ENCODE results near the gene ZBTB42. TPM values are rescaled to one million over a fixed set of nuclear protein-coding genes. Genes with fewer than 3 reads are reported as not detected.
A peak's percentile ranks its signal among the peaks of the same experiment; 100 is the strongest.

ZBTB42 gene
- total and polyA plus RNA-seq, 2 of the 13 experiments (the other 11 are each of a cell fraction or from before 2014, with no cell fraction given), result 2.8 to 4.2 TPM

- no peak for TF ChIP-seq RXRA (CRISPR knock-in tag; IDR thresholded peaks at IDR 0.05)
- TF ChIP-seq MATR3 (CRISPR knock-in tag; IDR thresholded peaks at IDR 0.05), result no peak
- peak; percentile 38; the same call in 1 of the 2 replicates for TF ChIP-seq MXD4 (CRISPR knock-in tag; IDR thresholded peaks at IDR 0.05)
- TF ChIP-seq ZNF343 (CRISPR knock-in tag; IDR thresholded peaks at IDR 0.05), result no peak
- TF ChIP-seq ZNF44 (CRISPR knock-in tag; IDR thresholded peaks at IDR 0.05), result no peak; the same call in 1 of the 2 replicates
- no peak for TF ChIP-seq SUZ12 (IDR thresholded peaks at IDR 0.05; ENCODE audit: low read depth, low read length)
- TF ChIP-seq ZBTB33 (CRISPR knock-in tag; IDR thresholded peaks at IDR 0.05), result no peak
- no peak for TF ChIP-seq HOMEZ (CRISPR knock-in tag; IDR thresholded peaks at IDR 0.05; ENCODE audit: low read depth)
- TF ChIP-seq WIZ (CRISPR knock-in tag; IDR thresholded peaks at IDR 0.05), result 0 out of 2 replicates have a peak, but pooled peaks have one; percentile 32
- peak; percentile 54 for TF ChIP-seq FOXA3 (CRISPR knock-in tag; IDR thresholded peaks at IDR 0.05)
- TF ChIP-seq ZBTB39 (CRISPR knock-in tag; IDR thresholded peaks at IDR 0.05), result 0 out of 2 replicates have a peak, but pooled peaks have one; percentile 56
- TF ChIP-seq ZNF775 (CRISPR knock-in tag; IDR thresholded peaks at IDR 0.05; ENCODE audit: borderline replicate concordance), result no peak
- TF ChIP-seq SRSF4 (IDR thresholded peaks at IDR 0.05; ENCODE audit: low read depth, low read length, poor library complexity, severe bottlenecking), result no peak
- 0 out of 4 replicates have a peak, but pooled peaks of 1 of the 2 experiments have one; percentile 76 for TF ChIP-seq KLF16 (CRISPR knock-in tag; IDR thresholded peaks at IDR 0.05)
- TF ChIP-seq MED13 (CRISPR knock-in tag; IDR thresholded peaks at IDR 0.05), result no peak
- TF ChIP-seq PHF8 (CRISPR knock-in tag; IDR thresholded peaks at IDR 0.05), result peak; percentile 50; the same call in 1 of the 2 replicates
- no peak for TF ChIP-seq ZUFSP (CRISPR knock-in tag; IDR thresholded peaks at IDR 0.05; ENCODE audit: borderline replicate concordance)
- TF ChIP-seq SKI (IDR thresholded peaks at IDR 0.05; ENCODE audit: partially characterized antibody), result no peak
Observed at GRCh38 chr14:104800771-104801519, at the start of gene ZBTB42 (continued).

Measured in HepG2 (cell line).